GDM1 (cell line): ENCODE data around the gene NR2F2.

Source experiments
- DNase-seq: peaks from one replicate; lab custom pipeline; 2025; lab: John Stamatoyannopoulos, UW

The NR2F2 gene

DNA sequence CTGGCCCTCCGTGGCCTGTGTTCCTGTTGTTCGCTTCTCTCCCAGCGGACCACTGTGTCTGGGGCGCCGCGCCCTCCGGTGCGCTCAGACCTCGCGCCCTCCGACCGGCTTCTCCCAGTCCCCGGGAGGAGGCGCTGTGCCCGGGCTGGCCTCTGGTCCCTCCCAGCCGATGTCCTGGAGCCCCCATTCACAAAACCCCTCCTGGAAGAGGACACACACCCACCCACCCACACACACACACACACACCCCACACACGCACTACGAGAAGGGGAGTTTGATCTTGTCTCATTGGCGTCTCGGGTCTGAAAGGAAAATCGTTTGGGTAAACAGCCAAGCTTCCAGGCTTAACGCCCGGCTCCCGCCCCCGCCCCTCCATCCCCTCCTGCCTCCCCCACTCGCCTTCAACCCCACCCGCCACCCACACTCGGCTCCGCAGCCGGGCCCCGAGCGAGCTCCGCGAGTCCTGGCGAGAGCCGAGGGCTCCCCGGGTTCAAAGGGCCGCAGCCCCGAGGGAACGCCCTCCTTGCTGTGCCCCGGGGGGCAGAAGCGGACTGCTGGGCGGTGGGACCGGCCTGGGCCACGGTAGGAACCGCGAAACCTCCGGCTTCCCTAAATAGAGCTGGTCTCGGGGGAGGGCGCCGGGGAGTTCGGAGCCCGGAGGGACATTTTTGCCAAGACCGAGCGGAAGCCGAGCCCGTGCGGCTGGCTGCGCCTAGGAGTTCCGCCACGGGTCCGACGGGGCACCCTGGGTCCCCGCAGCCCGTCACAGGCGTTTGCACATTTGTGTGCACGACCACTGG is 23.6 kb downstream of the NR2F2 start:
- no peak for DNase-seq

GRCh38 chr15:96354731-96355567 is 24.4 kb downstream of the NR2F2 start:
- DNase-seq, result no peak

- no peak for DNase-seq
Observed at GRCh38 chr15:96355568-96356187, 25.2 kb downstream of the NR2F2 start.

GRCh38 chr15:96356494-96357455 is 26.3 kb downstream of the NR2F2 start:
- peak; percentile 50 for DNase-seq

GRCh38 chr15:96358001-96358801 is 27.7 kb downstream of the NR2F2 start:
- no peak for DNase-seq

DNA sequence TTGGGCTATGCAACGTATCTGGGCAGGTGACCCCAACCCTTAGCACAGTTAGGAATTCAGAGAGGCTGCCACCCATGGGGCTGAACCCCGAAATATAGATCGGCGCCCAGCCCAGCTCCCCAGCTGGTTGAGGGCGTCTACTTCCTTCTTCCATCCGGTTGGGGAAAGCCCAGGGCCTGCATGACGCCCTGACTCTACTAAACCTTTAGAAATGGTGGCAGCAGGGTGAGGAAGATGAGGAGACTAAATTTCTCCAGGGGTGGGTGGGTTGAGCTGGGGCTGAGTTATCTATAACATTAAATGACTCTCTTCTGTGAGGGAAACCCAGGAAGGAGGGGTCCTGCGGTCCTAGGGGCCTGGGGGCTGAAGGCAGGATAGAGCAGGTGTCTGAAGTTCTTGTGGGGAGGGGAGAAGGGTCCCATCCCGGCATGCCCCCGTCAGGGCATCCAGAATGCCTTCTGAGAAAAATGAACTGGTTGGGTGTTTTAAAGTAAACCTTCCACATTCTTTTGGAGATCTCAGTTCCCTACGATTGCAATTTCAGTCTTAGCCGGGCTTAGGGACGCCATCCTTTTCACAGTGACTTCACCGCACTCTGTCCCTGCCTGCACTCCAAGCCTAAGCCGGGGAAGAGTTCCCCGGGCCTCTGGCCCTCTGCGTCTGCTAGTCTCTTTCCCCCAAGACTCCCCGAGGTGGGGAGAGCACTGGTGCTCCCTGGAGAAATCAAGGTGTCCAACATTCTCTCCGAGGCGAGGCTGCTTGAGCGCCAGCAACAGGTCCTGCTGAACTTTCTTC is 28.5 kb downstream of the NR2F2 start:
- DNase-seq, result no peak

DNA sequence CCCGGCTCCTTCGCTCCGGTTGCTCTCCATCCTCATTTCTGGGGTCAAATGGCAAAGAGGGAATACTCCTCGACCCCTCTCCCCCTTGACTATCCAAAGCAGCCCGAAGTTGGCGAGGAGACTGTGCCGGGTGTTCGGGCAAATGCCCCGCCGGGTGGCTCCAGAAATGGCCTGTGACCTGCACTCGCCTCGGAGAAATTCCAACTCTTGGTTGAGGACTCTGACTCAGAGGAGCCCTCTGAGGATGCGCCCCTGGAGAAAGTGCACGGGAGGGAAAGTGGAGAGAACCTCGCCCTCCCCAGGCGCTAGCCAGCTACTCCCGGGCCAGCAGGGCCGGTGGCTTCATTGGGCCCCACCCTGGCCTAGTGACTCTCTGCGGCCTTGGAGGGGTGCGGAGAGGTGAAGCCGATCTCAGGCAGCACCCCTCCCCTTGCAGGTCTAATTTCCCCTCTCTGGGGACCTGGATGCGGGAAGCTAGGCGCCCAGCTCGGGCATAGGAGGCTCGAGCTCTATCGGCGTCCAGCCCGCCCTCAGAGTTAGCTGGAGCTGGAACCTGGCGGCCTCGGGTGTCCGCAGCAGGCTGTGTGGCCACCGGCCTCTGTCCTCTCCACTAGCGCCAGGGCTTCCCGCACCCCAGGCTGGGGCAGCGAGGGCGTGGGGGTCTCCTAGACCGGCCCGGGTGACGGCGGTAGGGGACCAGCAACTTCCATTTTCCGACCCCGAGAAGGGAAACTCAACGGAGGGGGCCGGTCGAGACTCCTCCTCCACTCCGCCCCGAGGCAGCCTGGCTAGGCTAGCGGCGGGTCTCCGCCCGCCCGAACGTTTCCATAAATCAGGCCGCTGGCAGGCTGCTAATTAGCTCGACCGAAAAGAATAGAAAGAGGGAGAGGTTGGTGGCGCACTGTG is 29.4 kb downstream of the NR2F2 start:
- no peak for DNase-seq

GRCh38 chr15:96360581-96361308 is 30.2 kb downstream of the NR2F2 start:
- DNase-seq, result no peak

DNA sequence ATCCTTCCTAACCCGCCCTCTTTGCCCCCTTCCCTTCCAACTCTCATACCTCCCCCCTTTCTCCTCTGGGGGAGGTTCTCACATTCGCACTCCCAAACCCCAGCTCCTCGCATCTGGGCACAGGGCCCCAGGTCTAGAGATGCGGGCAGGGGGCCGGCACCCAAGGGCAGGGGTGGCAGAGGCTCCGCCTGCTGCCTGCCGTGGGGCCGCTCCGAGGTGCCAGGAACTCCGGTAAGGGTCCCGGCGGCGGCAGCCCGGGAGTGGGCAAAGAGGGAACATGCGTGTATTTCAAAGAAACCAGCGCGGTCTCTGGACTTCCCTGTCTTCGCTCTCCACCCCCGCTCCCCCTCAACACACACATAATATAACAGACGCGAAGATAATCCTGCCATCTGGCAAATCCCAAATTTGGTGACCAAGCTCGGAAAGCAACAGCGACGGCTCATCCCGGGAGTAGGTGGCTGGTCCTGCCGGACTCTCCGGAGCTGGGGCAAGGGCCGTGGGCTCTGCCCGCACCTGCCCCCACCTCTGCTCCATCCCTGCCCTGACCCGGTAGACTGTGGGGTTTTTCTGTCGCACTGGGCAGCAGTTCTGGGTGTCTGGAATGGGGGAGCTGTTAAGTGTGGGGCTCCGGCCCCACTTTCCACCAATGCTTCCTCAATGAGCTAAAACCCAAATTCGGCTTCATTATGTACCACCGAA is 31.0 kb downstream of the NR2F2 start:
- DNase-seq, result no peak

GRCh38 chr15:96362011-96362754 is 31.7 kb downstream of the NR2F2 start:
- DNase-seq, result no peak

GRCh38 chr15:96362755-96363651 is 32.5 kb downstream of the NR2F2 start:
- no peak for DNase-seq

GRCh38 chr15:96363707-96364106 is 33.2 kb downstream of the NR2F2 start:
- no peak for DNase-seq

DNA sequence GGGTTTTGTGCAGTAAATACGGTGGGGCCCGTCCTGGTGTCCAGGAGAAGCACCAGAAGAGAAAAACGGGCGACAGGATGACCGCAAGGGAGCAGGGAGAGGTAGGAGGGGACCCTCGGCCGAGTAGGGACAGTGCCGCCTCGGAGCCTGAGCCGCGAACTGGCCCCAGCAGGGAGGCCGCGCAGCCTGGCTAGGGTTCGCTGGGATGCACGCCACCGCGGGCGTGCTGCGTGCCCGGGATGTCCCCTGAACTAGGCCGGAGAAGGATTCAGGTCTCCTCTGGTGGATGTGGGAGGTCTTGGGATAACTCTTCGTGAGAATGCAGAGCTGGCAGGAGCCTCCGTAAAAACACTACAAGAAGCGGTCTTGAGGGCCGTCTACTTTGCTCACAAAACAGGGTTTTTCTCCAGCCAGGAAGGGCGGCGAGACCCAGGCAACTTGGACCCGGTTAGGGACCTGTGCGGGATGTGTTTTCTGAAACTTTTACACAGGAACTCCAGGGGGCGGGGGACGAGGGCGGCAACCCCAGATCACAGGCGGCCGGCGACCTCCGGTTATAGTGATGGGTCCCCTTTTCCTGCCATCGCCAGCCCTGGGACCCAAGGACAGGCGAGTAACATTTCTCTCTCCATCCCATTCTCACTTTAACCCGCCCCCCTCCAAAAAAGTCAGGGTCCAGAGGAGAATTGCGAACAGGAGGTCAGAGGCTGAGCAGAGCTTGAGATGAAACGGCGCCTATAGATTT is 35.5 kb downstream of the NR2F2 start:
- no peak for DNase-seq

GRCh38 chr15:96366526-96366877 is 36.0 kb downstream of the NR2F2 start:
- DNase-seq, result no peak
